H1 (cell line): ENCODE results near the gene MLEC. TPM values are rescaled to one million over a fixed set of nuclear protein-coding genes. Genes with fewer than 3 reads are reported as not detected.

Experiments
- polyA plus RNA-seq, 7 experiments: library from polyadenylated mRNA; depleted of rRNA in 3 of 7; stranded (reverse) in 5 of 7; unstranded in 2 of 7; fragments of >200 nt in 5 of 7; fragments of 200-250 nt in 2 of 7; gene quantifications; 1 replicate in 5 of 7; 2 replicates in 1 of 7; 4 replicates in 1 of 7; pipeline versions ENCODE4 v1.2.1 to v1.2.3, GENCODE V29; 2011 to 2013; ENCODE audit warnings: missing spikeins in 2 of 7, mixed read lengths in 2 of 7
- total RNA-seq: library from RNA; stranded (reverse); fragmentation: NEBNext Ultra II Directional; extraction: Animal tissue kit (Norgen Biotek cat#: 25700); gene quantifications from 2 replicates; pipeline ENCODE4 v1.2.1, GENCODE V29; 2021

Gene MLEC
- total and polyA plus RNA-seq, 2 of the 8 experiments (the other 6 are each of a cell fraction or from before 2014, with no cell fraction given) = 37.1 to 260 TPM

Other genes with a start within 250 kb of the MLEC start
- gene COX6A1, start 249.0 kb upstream of the MLEC start, total RNA-seq = 437 and 465 TPM in 2 replicates
- 2,792 and 3,254 TPM in 2 replicates for gene COX6A1, start 249.0 kb upstream of the MLEC start, polyA plus RNA-seq (2011; rRNA removed)
- 58.5 and 63.4 TPM in 2 replicates for gene TRIAP1, start 240.8 kb upstream of the MLEC start, total RNA-seq
- gene TRIAP1, start 240.8 kb upstream of the MLEC start, polyA plus RNA-seq (2011; rRNA removed) = 20.8 and 42.0 TPM in 2 replicates
- 30.4 and 34.2 TPM in 2 replicates for gene GATC, start 240.7 kb upstream of the MLEC start, total RNA-seq
- gene GATC, start 240.7 kb upstream of the MLEC start, polyA plus RNA-seq (2011; rRNA removed) = 13.2 and 13.6 TPM in 2 replicates
- gene SRSF9, start 217.4 kb upstream of the MLEC start, total RNA-seq = 304 and 307 TPM in 2 replicates
- gene SRSF9, start 217.4 kb upstream of the MLEC start, polyA plus RNA-seq (2011; rRNA removed) = 148 and 172 TPM in 2 replicates
- 419 and 423 TPM in 2 replicates for gene DYNLL1, start 191.0 kb upstream of the MLEC start, total RNA-seq
- 314 and 488 TPM in 2 replicates for gene DYNLL1, start 191.0 kb upstream of the MLEC start, polyA plus RNA-seq (2011; rRNA removed)
- 35.1 and 38.3 TPM in 2 replicates for gene COQ5, start 158.0 kb upstream of the MLEC start, total RNA-seq
- gene COQ5, start 158.0 kb upstream of the MLEC start, polyA plus RNA-seq (2011; rRNA removed) = 23.5 and 35.8 TPM in 2 replicates
- 164 and 171 TPM in 2 replicates for gene RNF10, start 152.8 kb upstream of the MLEC start, total RNA-seq
- 63.0 and 71.6 TPM in 2 replicates for gene RNF10, start 152.8 kb upstream of the MLEC start, polyA plus RNA-seq (2011; rRNA removed)
- 54.7 and 59.7 TPM in 2 replicates for gene POP5, start 105.7 kb upstream of the MLEC start, total RNA-seq
- 105 and 124 TPM in 2 replicates for gene POP5, start 105.7 kb upstream of the MLEC start, polyA plus RNA-seq (2011; rRNA removed)
- gene CABP1, start 46.5 kb upstream of the MLEC start, total RNA-seq = 7.4 and 8.5 TPM in 2 replicates
- gene CABP1, start 46.5 kb upstream of the MLEC start, polyA plus RNA-seq (2011; rRNA removed) = 3.9 and 4.5 TPM in 2 replicates
- gene UNC119B, start 23.3 kb downstream of the MLEC start, total RNA-seq = 50.1 and 51.9 TPM in 2 replicates
- gene UNC119B, start 23.3 kb downstream of the MLEC start, polyA plus RNA-seq (2011; rRNA removed) = 40.5 and 40.6 TPM in 2 replicates
- gene ACADS, start 38.7 kb downstream of the MLEC start, total RNA-seq = 3.9 and 4.9 TPM in 2 replicates
- 7.5 and 8.7 TPM in 2 replicates for gene ACADS, start 38.7 kb downstream of the MLEC start, polyA plus RNA-seq (2011; rRNA removed)
- gene SPPL3, start 217.2 kb downstream of the MLEC start, total RNA-seq = 43.5 and 48.4 TPM in 2 replicates
- 27.3 and 30.1 TPM in 2 replicates for gene SPPL3, start 217.2 kb downstream of the MLEC start, polyA plus RNA-seq (2011; rRNA removed)